ENCODE results near the gene PTPRJ.
"Not testable (repeated sequence)": the region's sequence is repeated elsewhere in the genome, so short reads cannot be mapped to it uniquely, and the experiment has no call there.

PTPRJ gene

DNA sequence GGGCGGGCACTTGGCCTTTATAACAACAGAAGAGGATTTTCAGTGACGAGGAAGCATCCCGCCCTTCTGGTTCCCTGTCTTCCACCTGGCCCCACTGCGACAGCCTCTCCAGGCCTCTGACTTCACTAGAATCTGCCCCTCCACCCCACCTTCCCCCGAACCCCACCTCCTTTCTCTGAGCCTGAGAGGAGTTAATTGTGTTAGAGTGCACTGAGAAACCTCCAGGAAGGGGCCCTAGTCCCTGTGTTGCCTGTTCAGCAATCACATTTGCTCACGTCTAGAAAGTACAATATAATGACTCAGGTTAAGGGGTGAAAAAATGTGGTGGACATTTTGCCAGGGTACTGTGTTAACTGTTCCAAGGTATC lies 38.8 kb downstream of the PTPRJ start:
- peak in 1 of 2 experiments; percentile 58 for DNase-seq

DNA sequence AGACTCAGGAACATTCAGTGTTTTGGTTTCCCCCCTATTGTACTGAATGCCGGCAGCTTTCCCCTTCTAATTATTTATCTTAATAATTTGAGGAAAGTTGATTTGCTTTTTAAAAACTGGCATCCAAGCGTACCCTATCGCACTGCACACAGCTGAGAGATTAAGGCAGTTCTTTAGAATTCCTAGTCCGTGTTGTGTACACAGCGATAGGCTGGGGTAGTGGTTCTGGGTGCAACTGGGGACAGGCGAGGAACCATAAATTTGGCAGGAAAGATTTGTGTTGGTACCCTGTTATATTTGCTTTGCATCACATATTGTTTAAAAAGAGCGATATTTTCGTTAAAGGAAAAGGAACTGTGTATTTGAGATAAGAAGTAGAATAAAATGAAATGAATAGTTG lies 39.2 kb downstream of the PTPRJ start:
- no peak for DNase-seq

DNA sequence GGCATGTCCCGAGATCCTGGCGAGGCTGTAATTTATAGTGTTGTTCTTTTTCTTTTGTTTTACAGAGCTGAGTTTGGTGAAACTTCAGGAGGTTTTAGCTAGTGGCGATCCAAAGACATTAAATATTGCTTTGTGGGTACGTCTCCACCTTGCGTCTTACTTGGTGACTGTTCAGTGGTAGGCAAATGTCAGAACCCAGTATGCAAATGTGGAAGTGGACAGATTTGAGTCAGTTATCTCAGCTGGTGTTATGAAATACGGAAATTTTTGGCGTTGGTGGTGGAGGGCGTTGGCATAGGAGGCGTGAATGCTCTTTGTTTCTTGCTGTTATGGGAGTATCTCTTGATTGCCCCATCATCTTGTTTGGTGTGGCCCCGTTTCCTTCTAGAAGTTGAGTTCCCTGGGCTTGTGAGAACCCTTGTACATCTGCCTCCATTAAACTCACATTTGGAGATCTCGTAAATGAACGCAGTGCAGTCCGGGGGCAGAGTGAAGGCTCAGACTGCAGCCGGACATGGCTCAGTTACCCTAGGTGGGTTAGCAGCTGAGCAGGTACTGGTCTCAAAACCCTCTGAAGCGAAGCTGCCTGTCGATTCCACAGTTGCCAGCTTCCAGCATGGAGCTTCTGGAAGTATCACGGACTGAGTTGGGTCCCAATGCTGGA lies 39.9 kb downstream of the PTPRJ start:
- peak in 1 of 2 experiments; percentile 69 for DNase-seq

DNA sequence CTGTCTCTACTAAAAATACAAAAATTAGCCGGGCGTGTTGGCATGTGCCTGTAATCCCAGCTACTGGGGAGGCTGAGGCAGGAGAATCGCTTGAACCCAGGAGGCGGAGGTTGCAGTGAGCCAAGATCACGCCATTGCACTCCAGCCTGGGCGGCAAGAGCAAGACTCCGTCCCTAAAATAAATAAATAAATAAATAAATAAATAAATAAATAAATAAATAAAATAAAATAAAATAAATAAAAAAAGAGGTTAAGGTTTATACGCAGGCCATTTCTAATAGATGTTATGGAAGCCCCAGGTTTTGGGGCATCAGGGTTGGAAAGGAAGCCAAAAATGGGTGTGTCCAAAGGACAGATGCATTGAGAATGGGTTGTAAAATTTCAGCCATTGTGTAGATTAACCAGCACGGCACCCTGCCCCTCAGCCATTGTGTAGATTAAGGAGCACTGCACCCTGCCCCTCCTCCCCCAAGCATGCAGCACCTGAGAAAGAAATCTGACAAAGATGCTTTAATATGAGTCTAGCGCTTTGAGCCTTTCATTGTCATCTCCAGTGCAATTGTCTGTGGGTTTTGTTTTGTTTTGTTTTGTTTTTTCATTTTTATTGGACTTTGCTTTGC lies 41.0 kb downstream of the PTPRJ start:
- DNase-seq: not testable (repeated sequence)

DNA sequence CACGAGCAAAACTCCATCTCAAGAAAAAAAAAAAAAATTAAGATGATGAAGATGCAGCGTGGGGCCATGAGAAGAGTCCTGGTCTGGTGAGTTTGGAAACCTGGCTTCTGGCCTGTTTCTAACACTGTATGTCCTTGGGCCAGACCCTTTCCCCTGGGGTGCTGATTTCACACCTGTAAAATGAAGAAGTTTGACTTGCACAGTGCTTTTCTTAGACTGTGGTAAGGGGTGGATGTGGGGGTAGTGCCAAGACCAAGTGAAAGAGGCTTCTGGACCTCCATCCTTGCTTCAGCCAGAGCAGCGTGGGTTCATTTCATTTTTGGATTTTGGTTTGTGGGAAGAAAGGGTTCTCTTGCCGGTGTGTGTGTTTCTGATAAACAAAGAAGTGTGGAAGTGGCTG lies 42.1 kb downstream of the PTPRJ start:
- no peak for DNase-seq

DNA sequence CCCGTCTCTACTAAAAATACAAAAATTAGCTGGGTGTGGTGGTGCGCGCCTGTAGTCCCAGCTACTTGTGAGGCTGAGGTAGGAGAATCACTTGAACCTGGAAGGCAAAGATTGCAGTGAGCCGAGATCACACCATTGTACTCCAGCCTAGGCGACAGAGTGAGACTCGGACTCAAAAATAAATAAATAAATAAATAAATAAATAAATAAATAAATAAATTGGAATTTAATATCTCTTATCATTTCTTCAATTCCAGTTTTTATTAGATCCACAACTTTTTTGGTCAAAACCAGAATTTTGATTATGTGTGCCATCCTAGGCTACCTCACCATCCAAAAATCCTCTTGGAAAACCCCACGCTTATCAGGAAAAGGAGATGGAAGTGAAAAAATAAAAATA lies 43.2 kb downstream of the PTPRJ start:
- not testable (repeated sequence) for DNase-seq

DNA sequence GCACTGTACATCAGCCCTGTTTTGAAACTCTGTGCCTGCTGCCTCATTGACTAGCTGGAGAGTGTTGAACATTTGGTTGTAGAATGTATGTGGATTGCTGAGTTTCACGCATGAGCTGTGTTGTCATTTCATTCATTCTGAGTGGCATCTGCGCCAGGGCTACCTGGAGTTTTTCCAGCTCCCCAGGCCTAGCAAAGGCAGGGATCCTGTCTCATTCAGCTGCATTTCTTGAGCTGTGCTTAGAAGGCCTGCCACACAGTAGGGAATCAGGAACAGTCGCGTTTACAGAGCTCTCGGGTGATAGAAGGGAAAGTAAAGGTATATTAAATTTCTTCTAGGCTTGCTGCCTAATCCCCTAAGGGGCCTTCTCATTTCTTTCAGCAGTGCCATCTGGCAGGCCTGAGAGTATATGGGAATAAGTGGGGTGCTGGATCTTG lies 44.3 kb downstream of the PTPRJ start:
- no peak for DNase-seq

DNA sequence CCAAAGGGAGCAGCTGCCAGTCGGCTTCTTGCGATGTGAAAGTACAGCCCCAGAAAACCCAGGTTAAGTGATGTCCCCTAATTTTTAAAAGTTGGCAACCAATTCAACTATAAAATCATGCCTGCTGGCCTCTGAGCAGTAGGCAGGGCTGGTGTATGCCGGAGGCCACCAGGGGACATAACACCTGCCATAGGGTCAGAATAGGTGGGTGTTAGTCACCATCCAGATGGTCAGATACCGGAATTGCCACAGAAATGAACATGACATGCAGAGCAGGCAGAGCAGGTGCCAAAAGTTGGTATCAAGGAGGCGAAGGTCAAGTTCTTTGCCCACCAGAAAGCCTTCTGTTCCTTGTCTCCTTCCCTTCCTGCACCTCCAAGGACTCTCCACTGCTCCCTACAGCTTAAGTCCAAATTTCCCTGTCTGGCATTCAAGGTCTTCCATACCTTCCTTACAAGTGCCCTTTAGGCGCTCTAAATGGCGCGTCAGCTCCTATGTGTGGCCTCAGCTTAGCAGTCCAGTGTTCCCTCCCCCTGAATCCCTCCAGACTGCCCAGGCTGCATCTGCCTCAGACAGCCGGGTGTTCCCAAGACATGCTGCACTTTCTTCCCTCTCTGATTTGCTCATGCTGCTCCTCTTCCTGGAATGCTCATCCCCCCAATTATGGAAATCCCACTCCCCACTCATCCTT lies 45.1 kb downstream of the PTPRJ start:
- DNase-seq: no peak

DNA sequence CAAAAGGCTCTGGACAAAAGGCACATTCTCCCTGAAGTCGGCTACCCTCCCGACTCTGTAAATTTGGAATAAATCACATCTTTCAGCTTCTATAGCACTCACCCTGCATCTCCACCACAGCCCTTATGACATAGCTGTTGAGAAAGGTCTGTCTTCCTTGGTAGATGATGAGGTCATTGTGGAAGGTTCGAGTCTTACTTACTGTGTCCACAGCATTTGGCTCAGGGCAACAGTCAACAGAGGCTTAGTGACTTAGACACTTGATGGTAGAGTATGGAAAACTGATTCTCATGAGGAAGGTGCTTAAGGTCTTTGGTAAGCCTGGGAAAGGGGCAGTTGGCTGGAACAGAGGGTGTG lies 45.6 kb downstream of the PTPRJ start:
- DNase-seq: no peak

DNA sequence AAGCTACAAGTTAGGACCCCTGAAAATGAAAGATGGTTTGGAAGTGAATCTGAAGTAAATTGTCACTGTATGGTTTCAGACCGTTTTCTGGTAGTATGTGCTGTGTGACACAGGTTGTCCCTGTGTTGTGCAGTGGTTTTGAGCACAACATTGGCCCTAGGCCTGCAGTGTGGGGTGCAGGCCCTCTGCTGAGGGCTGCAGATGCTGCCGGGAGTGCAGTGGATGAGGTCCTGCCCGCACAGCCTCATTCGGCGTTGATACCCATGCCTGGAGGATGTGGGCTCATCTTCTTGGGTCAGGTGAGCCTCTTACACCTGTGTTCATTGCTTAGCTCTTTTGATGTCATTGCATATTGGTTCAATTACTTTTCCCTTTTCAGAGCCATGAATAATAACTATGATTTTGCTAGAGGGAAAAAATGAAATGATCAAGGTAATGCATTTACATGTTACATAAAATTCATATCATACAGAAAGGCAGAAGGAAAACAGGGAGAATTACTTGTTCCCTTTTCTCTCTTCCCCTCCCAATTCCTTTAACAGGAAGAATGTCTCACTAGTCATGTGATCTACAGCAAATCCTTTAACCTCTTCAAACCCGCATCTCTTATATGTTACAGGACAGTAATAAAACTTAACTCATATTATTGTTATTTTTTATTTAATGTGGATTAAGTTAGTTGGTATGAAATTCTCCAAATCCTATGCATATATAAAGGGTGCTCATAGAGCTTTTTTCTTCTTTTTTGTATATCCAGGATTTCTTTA lies 48.7 kb downstream of the PTPRJ start:
- DNase-seq: no peak

DNA sequence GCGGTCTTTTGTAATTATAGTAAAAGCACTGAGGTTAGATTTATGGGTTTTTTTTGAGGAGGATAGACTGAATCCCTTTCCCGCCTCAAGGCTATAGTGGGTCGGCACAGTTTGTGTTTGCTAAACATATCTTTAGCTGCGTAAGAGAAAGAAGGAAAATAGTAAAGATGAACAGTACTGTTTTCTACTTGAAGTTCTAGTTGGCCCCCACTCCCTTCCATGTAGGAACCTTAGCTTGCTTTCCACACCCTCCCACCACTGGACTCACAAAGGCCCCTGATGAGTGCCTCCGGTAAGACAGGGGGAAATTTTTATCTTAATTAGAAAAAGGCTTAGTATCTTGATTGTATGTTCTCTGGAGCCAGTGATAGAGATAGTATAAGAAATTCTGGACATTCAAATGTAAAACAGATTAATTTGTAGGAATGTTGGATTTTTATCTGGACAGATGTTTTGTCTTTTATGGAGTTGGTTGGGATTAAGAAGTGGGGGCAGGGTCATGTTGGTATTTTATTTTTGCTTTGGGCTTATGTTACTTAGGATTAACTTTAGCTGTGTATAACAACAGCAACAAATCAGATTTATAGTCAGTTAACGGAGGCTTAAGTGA lies 49.4 kb downstream of the PTPRJ start:
- no peak for DNase-seq

DNA sequence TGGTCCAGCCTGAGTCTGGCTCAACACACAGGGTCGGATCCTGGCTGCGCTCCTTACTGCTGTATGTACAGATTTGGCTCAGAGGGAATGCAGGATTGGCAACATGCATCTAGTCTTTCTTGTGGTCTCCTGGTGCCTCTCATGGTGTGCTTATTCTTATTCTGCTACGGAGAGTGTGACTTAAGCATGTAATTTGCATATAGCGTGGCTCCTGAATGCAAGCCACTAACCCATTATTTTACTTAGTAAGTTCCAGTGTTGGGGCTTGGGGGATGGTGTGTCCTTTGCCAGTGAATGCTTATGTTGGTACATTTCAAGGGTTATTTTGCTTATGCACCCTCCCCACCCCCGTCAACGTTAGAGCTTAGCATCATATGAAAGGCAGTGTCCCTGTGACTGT lies 51.2 kb downstream of the PTPRJ start:
- no peak for DNase-seq

DNA sequence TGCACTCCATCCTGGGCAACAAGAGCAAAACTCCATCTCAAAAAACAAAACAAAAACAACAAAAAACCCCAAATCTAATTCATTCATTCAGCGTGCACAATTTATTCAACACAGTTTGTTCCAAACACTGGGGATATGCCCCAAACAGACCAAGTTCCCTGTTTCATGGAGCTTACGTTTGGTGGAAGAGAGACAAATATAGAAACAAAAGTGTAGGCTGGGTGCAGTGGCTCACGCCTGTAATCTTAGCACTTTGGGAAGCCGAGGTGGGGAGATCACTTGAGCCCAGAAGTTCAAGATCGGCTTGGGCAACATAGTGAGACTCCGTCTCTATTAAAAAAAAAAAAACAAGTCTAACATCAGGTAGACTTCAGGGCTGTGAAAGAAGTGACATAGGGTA lies 52.4 kb downstream of the PTPRJ start:
- no peak for DNase-seq

DNA sequence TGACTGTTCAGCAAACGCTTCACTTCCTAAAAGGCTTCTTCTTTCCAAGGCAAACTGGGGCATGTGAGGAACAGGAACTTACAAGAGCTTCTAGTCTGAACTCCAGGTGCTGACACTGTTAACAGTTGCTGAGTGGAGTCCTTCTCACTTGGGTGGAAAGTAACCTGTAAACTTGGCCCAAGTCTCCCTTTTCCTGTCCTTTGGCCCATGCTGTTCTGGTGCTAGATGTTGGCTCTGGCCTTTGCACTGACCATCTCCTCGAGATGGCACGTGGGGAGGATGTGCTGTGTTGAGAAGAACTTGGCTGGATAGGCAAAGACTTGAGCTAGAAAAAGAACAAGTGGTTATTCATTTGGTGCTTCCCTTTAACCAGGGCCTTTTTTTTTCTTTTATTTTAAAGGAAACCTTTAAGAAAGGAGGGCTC lies 53.6 kb downstream of the PTPRJ start:
- DNase-seq: no peak

DNA sequence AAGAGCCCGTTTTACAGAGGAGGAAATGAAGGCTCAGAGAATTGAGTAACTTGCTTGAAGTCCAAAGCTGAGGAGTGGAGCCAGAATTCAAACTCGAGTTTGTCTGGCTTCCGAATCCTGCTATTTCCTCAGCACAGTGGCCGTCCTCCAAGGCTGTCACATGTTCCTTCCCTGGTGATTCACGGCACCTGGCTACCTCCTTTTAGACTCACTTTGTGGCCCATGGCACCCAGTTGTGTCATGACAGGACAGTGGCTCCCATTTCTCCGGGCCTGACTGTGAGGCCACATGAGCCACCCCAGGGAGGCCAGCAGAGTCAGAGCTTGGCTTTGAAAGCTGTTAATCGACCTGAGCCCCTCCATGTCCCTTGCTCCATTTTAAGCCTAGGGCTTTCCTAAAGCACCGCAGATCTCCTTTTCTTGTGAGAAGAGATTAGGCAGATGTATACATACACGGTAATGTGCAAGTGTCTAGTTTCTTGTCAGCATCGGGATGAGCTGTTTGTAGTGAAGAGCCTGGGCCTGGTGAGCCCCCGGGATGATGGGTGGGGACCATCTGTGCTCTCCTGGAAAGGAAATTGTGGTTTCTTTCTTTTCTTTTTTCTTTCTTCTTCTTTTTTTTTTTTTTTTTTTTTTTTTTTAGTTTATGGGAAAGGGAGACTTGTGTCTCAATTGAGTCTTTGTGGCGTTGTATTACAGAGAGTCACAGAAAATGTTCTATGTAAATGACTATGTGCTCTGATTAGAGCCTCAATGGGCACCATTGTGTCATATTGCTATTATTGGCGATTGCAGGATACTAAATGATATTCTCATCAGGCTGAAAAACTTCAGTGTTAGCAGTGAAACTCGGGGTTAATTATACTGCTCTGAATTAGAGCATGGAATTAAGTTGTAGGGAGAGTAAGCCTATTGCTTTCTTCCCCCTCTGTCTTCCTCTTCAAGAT lies 54.8 kb downstream of the PTPRJ start:
- no peak for DNase-seq

DNA sequence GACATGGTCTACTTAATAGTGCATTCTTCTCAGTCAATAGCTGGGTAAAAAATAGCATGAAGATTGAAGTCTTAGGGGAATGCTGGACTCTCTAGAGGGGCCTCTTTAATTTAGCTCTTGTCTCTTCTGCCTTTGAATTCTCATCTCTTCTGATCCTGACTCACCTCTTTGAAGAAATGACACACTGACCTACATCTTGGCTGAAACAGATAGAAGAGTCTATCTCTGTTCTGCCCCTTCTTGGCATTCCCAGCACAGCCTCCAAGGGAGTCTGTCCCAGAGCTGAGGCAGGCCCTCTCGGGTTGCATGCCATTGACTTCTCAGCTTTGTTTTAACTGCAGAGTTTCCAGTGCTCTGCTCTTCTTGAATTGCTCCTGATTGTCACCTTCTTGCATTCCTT lies 55.7 kb downstream of the PTPRJ start:
- DNase-seq: no peak

DNA sequence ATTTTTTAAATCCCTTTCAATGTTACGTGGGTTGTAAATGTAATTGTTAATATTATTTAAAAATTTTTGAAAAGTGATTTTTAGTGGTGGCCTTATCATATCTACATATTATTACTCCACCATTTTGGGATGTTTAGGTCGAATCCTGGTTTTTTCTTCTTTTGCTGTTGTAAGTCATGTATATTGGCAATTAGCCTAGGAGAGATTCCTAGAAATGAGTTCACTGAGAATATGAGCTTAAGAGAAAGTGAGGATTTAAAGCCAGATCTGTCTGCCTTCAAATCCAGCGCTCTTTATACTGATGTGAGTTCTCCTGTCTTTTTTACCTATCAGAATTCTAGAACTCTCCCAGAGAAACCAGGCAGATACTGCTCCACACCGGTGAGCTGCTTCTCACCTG lies 56.1 kb downstream of the PTPRJ start:
- no peak for DNase-seq

DNA sequence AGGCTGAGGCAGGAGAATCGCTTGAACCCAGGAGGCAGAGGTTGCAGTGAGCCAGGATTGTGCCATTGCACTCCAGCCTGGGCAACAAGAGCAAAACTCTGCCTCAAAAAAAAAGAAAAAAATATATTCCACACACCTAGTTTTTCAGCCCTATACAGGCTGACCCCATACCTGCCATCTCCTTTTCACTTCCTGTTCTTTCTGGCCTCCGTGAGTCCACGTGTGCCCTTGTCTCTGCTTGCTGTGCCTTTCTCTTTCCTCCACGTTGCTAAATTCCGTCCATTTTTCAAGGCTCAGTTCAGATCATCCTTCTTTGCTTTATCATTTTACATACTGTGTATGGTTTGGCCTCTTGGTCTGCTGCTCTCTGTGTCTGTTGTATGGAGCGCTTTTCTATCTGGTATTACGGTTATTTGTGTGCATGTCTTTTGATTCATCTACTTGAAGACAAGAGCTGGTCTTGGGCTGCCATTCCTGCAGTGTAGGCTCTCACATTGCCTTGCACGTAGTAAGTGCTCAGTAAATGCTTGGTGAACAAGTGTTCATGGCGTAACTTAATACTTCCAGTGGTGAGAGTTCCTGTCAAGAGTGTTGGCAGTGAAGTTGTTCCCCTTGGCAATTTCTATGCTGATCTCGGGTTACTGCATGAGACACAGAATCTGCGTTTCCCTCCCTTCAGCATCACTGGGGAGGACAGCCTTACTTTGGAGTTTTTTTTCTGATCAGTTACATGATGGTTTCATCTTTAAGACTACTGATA lies 57.5 kb downstream of the PTPRJ start:
- no peak for DNase-seq

DNA sequence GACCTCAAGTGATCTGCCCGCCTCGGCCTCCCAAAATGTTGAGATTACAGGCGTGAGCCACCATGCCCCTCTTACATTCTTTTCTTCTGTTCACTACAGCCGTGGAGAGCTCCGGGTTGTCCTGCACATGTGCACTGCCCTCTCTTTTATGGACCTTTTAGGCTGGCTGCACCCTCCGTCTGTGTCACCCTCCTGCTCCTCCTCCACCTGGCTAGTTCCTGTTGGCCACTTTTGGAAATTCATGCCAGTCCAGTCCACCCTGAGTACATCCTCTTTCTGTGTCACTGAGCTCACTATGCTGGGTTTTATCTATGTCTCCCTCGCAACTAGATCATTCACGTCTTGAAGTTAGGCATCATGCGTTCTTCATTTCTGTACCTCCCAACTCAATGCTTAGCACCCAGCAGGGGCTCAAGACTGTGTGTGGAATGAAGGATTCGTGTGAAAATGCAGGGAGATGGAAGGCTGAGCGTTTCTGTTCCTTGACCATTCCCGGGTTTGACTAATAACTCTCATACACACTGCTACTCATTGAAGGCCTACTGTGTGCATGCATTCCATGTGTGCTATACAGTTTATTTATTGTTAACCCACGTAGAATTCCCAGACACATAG lies 60.6 kb downstream of the PTPRJ start:
- no peak for DNase-seq

DNA sequence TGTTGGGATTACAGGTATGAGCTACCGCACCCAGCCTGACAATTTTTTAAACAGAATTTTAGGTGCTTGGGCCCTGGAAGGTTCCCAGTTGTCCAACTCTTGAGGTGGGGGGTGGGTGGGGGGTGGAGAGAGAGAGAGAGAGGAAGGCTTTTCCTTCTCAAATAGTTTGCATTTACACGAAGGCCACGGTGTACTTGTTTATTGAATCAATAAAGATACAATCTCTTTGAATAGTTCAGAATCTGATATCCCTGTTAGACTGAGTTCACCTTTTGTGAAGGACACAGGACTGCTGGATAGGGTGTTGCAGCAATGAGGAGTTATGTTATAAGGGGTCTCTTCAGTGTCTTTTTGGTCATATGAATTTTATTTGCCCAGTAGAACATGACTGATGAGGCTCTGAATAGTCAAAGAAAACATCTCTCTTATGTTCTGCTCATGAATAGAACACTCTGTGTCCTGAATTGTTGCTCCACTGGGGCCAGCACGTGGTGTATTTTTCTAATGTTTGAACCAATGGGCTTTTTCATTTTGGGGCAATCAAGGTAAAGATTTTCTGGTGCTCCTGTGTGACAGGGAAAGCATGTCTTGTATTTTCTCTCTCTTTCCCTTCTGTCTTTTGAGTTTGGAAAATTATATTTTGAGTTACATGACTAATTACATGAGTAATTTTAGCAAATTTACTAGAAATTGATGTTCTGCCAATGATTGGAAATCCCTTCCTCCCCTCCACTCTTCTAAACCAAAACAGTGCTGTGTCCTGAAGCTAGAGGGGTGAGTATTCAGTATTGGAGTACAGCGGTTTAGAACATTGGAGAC lies 61.7 kb downstream of the PTPRJ start:
- no peak for DNase-seq
